ENCODE data around the gene BCL2. TPM values are rescaled to one million over a fixed set of nuclear protein-coding genes. Genes with fewer than 3 reads are reported as not detected.

The BCL2 gene
- polyA plus RNA-seq, 1 of the 3 experiments (the other 2 are of a cell fraction): 1.5 TPM

DNA sequence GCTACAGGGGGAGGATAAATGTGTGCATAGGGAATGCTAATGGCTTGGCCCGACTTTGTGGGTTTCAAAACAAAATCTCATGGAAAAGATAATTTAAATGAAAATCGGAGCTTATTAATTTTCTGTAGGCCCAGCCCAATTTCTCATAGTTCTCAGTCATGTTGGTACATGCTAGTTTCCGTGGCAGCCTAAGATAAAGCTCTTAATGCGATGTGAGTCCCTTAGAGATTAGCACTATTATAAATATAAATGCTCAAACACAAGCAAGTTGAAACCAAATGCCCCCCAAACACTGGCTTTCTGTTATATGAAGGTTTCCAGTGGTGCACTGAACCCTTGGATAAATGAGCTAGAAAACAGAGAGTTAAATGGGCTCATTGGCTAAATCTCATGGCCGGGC is 168.0 kb downstream of the BCL2 start (continued):
- no peak for TF ChIP-seq RCOR1 (IDR thresholded peaks at IDR 0.05; ENCODE audit: low read length)

GRCh38 chr18:63150942-63151421 is 168.6 kb downstream of the BCL2 start:
- Histone ChIP-seq H3K27ac (ENCODE audit: low read depth in 2 of 2, low read length in 1 of 2) (no peak overlapping the region), H3K79me2 (ENCODE audit: insufficient read depth) (no peaks in the 10 kb centered on the region), H3K27me3 (ENCODE audit: insufficient read depth) (no peaks in the 10 kb centered on the region), H3K9me3 (no peaks in the 10 kb centered on the region), H3K36me3 (replicated peaks in 1 of 2; ENCODE audit: control insufficient read depth in 1 of 2, insufficient read depth in 2 of 2, low read length in 1 of 2) (no peaks in the 10 kb centered on the region), H3K4me3 (ENCODE audit: low read depth in 2 of 2, low read length in 1 of 2) (no peak overlapping the region), H3K9me2 (no peaks in the 10 kb centered on the region), H3F3A (replicated peaks; ENCODE audit: insufficient read depth) (no peaks in the 10 kb centered on the region), H4K20me1 (ENCODE audit: insufficient read depth) (no peaks in the 10 kb centered on the region), H2AFZ (ENCODE audit: low read depth) (no peak overlapping the region), H3K4me2 (no peak overlapping the region), H3K9ac (no peak overlapping the region), H3K4me1 (ENCODE audit: control insufficient read depth in 1 of 2, insufficient read depth in 2 of 2, low read depth in 1 of 2, low read length in 1 of 2) (peaks cover 0 to 8% of the 10 kb centered on the region in 2 experiments; a peak in 2 of 4 replicates)
- CTCF ChIA-PET: interaction anchor here (1.3 to 2.4 kb wide), 4 partner anchors 20 to 167 kb away, joined by 3 to 7 read pairs (median 5); no protein-coding TSS in a partner anchor
- peak; percentile 47 for DNase-seq
- TF ChIP-seq TCF12 (IDR thresholded peaks at IDR 0.05) (no peak), TAF1 (IDR thresholded peaks at IDR 0.05; ENCODE audit: borderline replicate concordance, low read depth, low read length) (no peak), TEAD4 (IDR thresholded peaks at IDR 0.05; ENCODE audit: borderline replicate concordance, insufficient read depth) (no peak), POLR2AphosphoS5 (IDR thresholded peaks at IDR 0.05; ENCODE audit: low read depth, low read length) (no peak), RAD21 (IDR thresholded peaks at IDR 0.05; ENCODE audit: low read length) (no peak), EZH2phosphoT487 (IDR thresholded peaks at IDR 0.05; ENCODE audit: borderline replicate concordance, low read depth) (no peak), SMC3 (IDR thresholded peaks at IDR 0.05; ENCODE audit: low read depth, low read length) (no peak), FOXJ3 (CRISPR knock-in tag; IDR thresholded peaks at IDR 0.05) (no peak), ELF1 (IDR thresholded peaks at IDR 0.05) (no peak), FOSL2 (IDR thresholded peaks at IDR 0.05; ENCODE audit: borderline replicate concordance, low read depth) (no peak), SIN3A (IDR thresholded peaks at IDR 0.05; ENCODE audit: borderline replicate concordance, low read depth, low read length) (no peak)
- TF ChIP-seq, protein P1, sequence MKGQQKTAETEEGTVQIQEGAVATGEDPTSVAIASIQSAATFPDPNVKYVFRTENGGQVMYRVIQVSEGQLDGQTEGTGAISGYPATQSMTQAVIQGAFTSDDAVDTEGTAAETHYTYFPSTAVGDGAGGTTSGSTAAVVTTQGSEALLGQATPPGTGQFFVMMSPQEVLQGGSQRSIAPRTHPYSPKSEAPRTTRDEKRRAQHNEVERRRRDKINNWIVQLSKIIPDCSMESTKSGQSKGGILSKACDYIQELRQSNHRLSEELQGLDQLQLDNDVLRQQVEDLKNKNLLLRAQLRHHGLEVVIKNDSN (IDR thresholded peaks at IDR 0.05; ENCODE audit: borderline replicate concordance, low read depth): no peak
- POLR2A ChIA-PET: no interaction called here
- WGBS (ENCODE audit: low lambda C conversion rate): 76% methylated on average over 4 of the region's 4 CpGs

DNA sequence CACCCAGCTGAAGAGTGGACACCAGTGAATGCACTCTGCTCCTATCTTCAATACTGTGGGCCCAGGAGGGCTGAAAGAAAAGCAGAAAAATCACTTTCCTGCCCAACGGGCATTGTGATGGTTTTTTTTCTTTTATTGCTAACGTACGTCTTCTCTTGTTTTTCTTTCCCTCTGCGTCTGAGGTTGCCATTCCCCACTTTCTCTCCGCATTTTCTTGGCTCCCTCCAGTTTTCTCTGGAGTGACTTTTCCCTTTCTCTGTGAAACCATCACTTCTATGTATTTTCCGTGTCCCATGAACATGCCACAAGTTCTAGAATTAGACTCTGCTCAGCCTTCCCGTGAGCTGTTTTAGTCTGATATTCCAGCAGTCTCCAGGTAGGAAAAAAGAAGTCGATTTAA is 169.2 kb downstream of the BCL2 start:
- CTCF ChIA-PET: interaction anchor here (1.3 to 2.4 kb wide), 4 partner anchors 19 to 167 kb away, joined by 3 to 7 read pairs (median 5); no protein-coding TSS in a partner anchor
- H3K9me3 ChIP-seq: no peaks in the 10 kb centered on the region
- H3K36me3 ChIP-seq (replicated peaks in 1 of 2; ENCODE audit: control insufficient read depth in 1 of 2, insufficient read depth in 2 of 2, low read length in 1 of 2): no peaks in the 10 kb centered on the region
- POLR2A ChIA-PET: no interaction called here
- TF ChIP-seq GATA2 (CRISPR knock-in tag; IDR thresholded peaks at IDR 0.05) (no peak), EZH2phosphoT487 (IDR thresholded peaks at IDR 0.05; ENCODE audit: borderline replicate concordance, low read depth) (no peak), EP300 (IDR thresholded peaks at IDR 0.05; ENCODE audit: borderline replicate concordance in 1 of 2, low read depth in 1 of 2, low read length in 1 of 2) (no peak), CTCF (IDR thresholded peaks at IDR 0.05) (no peak), ZBTB33 (IDR thresholded peaks at IDR 0.05; ENCODE audit: borderline replicate concordance, low read depth) (no peak), FOXJ3 (CRISPR knock-in tag; IDR thresholded peaks at IDR 0.05) (no peak)
- TF ChIP-seq, protein P2, sequence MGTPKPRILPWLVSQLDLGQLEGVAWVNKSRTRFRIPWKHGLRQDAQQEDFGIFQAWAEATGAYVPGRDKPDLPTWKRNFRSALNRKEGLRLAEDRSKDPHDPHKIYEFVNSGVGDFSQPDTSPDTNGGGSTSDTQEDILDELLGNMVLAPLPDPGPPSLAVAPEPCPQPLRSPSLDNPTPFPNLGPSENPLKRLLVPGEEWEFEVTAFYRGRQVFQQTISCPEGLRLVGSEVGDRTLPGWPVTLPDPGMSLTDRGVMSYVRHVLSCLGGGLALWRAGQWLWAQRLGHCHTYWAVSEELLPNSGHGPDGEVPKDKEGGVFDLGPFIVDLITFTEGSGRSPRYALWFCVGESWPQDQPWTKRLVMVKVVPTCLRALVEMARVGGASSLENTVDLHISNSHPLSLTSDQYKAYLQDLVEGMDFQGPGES (IDR thresholded peaks at IDR 0.05; ENCODE audit: low read depth, low read length): no peak
- H3K4me1 ChIP-seq (ENCODE audit: control insufficient read depth in 1 of 2, insufficient read depth in 2 of 2, low read depth in 1 of 2, low read length in 1 of 2): peaks cover 0 to 5% of the 10 kb centered on the region in 2 experiments; a peak in 2 of 4 replicates
- H3K4me3 ChIP-seq (ENCODE audit: low read depth in 2 of 2, low read length in 1 of 2): no peak overlapping the region
- no peaks in the 10 kb centered on the region for H3K27me3 ChIP-seq (ENCODE audit: insufficient read depth)
- H4K20me1 ChIP-seq (ENCODE audit: insufficient read depth): no peaks in the 10 kb centered on the region
- DNase-seq: no peak
- no peak overlapping the region for H2AFZ ChIP-seq (ENCODE audit: low read depth)
- no peaks in the 10 kb centered on the region for H3K9me2 ChIP-seq
- WGBS (ENCODE audit: low lambda C conversion rate): 79% methylated on average over 8 of the region's 8 CpGs
- H3F3A ChIP-seq (replicated peaks; ENCODE audit: insufficient read depth): no peaks in the 10 kb centered on the region
- H3K4me2 ChIP-seq: no peak overlapping the region
- H3K79me2 ChIP-seq (ENCODE audit: insufficient read depth): no peaks in the 10 kb centered on the region
- no peak overlapping the region for H3K27ac ChIP-seq (ENCODE audit: low read depth in 2 of 2, low read length in 1 of 2)
- no peak overlapping the region for H3K9ac ChIP-seq

Data from SK-N-SH (cell line).